PC-3 (cell line): Measurements from ENCODE around the gene SELENOM. TPM values are rescaled to one million over a fixed set of nuclear protein-coding genes. Genes with fewer than 3 reads are reported as not detected.
A peak's percentile ranks its signal among the peaks of the same experiment; 100 is the strongest.

Source experiments
- ATAC-seq: fragments of 200-7000 bp; cut with Tn5 transposase; 2 replicates; pipeline ENCODE4 v1.9.1; 2020; ENCODE audit warnings: mild to moderate bottlenecking, moderate library complexity
- BruUV-seq: library from RNA; stranded (reverse); fragments of 400-500 nt; replicated peaks from 2 replicates; lab custom pipeline; 2021; lab: Mats Ljungman, UMichigan
- CTCF ChIA-PET: fragments of 300-600 bp; sonication (Branson Sonifier 250); formaldehyde crosslinking; loops from one replicate; lab custom pipeline; 2022; ENCODE audit warnings: antibody characterized with exemption; lab: Charles Lee
- POLR2A ChIA-PET: fragments of 300-600 bp; sonication (Branson Sonifier 250); formaldehyde crosslinking; loops from one replicate; lab custom pipeline; 2022; ENCODE audit warnings: antibody characterized with exemption; ENCODE audit not compliant: unreplicated experiment; lab: Charles Lee
- DNase-seq: peaks from one replicate; pipeline ENCODE4 v3.0.0-alpha.2; 2015
- H2AFZ ChIP-seq: fragments of 300-600 bp; sonication (generic); 2 replicates; pipeline ENCODE4 v1.6.0; 2016; ENCODE audit warnings: antibody characterized with exemption, low read length
- H3F3A ChIP-seq: fragments of 300-600 bp; sonication (generic); one replicate; pipeline ENCODE4 v1.6.0; 2017; ENCODE audit warnings: antibody characterized with exemption, low read length, control low read depth, mild to moderate bottlenecking; ENCODE audit not compliant: unreplicated experiment
- H3K27ac ChIP-seq: fragments of 300-600 bp; sonication (generic); 2 replicates; pipeline ENCODE4 v1.5.1; 2016; ENCODE audit warnings: mild to moderate bottlenecking, low read length
- H3K27me3 ChIP-seq: fragments of 300-600 bp; sonication (generic); 2 replicates; pipeline ENCODE4 v1.6.1; 2016; ENCODE audit warnings: low read length, mixed read lengths
- H3K36me3 ChIP-seq: fragments of 300-600 bp; sonication (generic); 2 replicates; pipeline ENCODE4 v1.6.1; 2016; ENCODE audit warnings: low read depth, mixed run types, low read length, mixed read lengths
- H3K4me1 ChIP-seq: fragments of 300-600 bp; sonication (generic); 2 replicates; pipeline ENCODE4 v1.5.1; 2016; ENCODE audit warnings: low read length; ENCODE audit not compliant: insufficient read depth
- H3K4me2 ChIP-seq: fragments of 300-600 bp; sonication (generic); 2 replicates; pipeline ENCODE4 v1.6.0; 2016; ENCODE audit warnings: low read length
- H3K4me3 ChIP-seq: fragments of 300-600 bp; sonication (generic); 2 replicates; pipeline ENCODE4 v1.5.1; 2016; ENCODE audit warnings: mild to moderate bottlenecking, low read length, mixed read lengths
- H3K79me2 ChIP-seq: fragments of 300-600 bp; sonication (generic); 2 replicates; pipeline ENCODE4 v1.6.1; 2017; ENCODE audit warnings: low read length, mixed read lengths
- H3K9ac ChIP-seq: fragments of 300-600 bp; sonication (generic); 2 replicates; pipeline ENCODE4 v1.6.0; 2016; ENCODE audit warnings: mild to moderate bottlenecking, low read length
- H3K9me2 ChIP-seq: fragments of 300-600 bp; sonication (generic); replicated peaks from 2 replicates; pipeline ENCODE4 v1.6.1; 2016; ENCODE audit warnings: mixed run types, low read length, mixed read lengths
- H3K9me3 ChIP-seq: fragments of 300-600 bp; sonication (generic); 2 replicates; pipeline ENCODE4 v1.6.1; 2016; ENCODE audit warnings: low read length, mixed read lengths
- H4K20me1 ChIP-seq: fragments of 300-600 bp; sonication (generic); 2 replicates; pipeline ENCODE4 v1.6.1; 2016; ENCODE audit warnings: low read length, mixed read lengths
- CTCF ChIP-seq: fragments of 300-600 bp; sonication (generic); conservative IDR thresholded peaks from 2 replicates; pipeline ENCODE4 v1.5.1; 2017; ENCODE audit warnings: antibody characterized with exemption, low read depth, mild to moderate bottlenecking, low read length
- EZH2 ChIP-seq: fragments of 300-600 bp; sonication (generic); IDR thresholded peaks from one replicate; pipeline ENCODE4 v1.6.1; 2017; ENCODE audit warnings: antibody characterized with exemption, mild to moderate bottlenecking, low read length; ENCODE audit not compliant: unreplicated experiment
- EZH2phosphoT487 ChIP-seq: fragments of 300-600 bp; sonication (generic); IDR thresholded peaks from 2 replicates; pipeline ENCODE4 v1.6.1; 2018; ENCODE audit warnings: mild to moderate bottlenecking, antibody characterized with exemption, low read length, borderline replicate concordance
- intact Hi-C: fragments of 100-400 bp; cut with micrococcal nuclease; formaldehyde crosslinking; loops from 2 replicates; pipeline ENCODE4 v1.9.0; 2023
- total RNA-seq: library from RNA; depleted of rRNA; stranded (reverse); fragments of >200 nt; gene quantifications from 2 replicates; pipeline ENCODE4 v1.2.3, GENCODE V29; 2014

The SELENOM gene
- total RNA-seq, 1 experiment from 2014 or later, result 36.8 TPM

- CTCF ChIA-PET, result interaction anchor here (1.0 kb wide), 1 partner anchor 43 kb away, joined by 13 read pairs; the partner anchor contains the start of gene SELENOM
- Histone ChIP-seq H3K27ac (no peak overlapping the region), H3K36me3 (no peaks in the 10 kb centered on the region), H3K79me2 (no peaks in the 10 kb centered on the region), H3F3A (no peaks in the 10 kb centered on the region), H2AFZ (no peak overlapping the region), H3K9me3 (no peaks in the 10 kb centered on the region), H3K9ac (no peak overlapping the region), H3K9me2 (no peaks in the 10 kb centered on the region), H3K27me3 (no peaks in the 10 kb centered on the region), H3K4me2 (no peak overlapping the region), H3K4me3 (no peak overlapping the region), H3K4me1 (peaks cover 4% of the 10 kb centered on the region; the same call in 1 of the 2 replicates), H4K20me1 (no peaks in the 10 kb centered on the region)
- POLR2A ChIA-PET, result no interaction called here
- BruUV-seq, result no TSS peak
- intact Hi-C loops, result no loop called here
- peak; percentile 53 for TF ChIP-seq CTCF
- no peak for TF ChIP-seq EZH2
- DNase-seq (peak; percentile 18), ATAC-seq (peak; percentile 53)
These were observed 43.2 kb upstream of the SELENOM start for GRCh38 chr22:31150615-31151014.

- Histone ChIP-seq H3K36me3 (no peaks in the 10 kb centered on the region), H3K4me1 (no peaks in the 10 kb centered on the region), H3K9me3 (no peaks in the 10 kb centered on the region), H3K4me3 (no peak overlapping the region), H3K27me3 (no peaks in the 10 kb centered on the region), H3K9ac (no peak overlapping the region), H3F3A (no peaks in the 10 kb centered on the region), H3K27ac (no peak overlapping the region), H3K79me2 (no peaks in the 10 kb centered on the region), H2AFZ (peak overlapping the region; percentile 24; the same call in 1 of the 2 replicates), H4K20me1 (no peaks in the 10 kb centered on the region), H3K9me2 (no peaks in the 10 kb centered on the region), H3K4me2 (no peak overlapping the region)
- TF ChIP-seq CTCF (peak; percentile 83), EZH2 (no peak)
- intact Hi-C loops, result loop anchor here (1.0 kb wide), 2 partner anchors 42 to 202 kb away; partner anchors contain the start of gene SELENOM
- ChIA-PET CTCF (interaction anchor here (0.5 to 2.8 kb wide), 2 partner anchors 42 to 80 kb away, joined by 3 to 16 read pairs; partner anchors contain the start of gene SELENOM), POLR2A (no interaction called here)
- BruUV-seq, result no TSS peak
- DNase-seq (peak; percentile 70), ATAC-seq (peak; percentile 95)
These were observed 41.7 kb upstream of the SELENOM start for GRCh38 chr22:31148953-31149627.

- DNase-seq, result no peak
- no peaks in the 10 kb centered on the region for H3K27me3 ChIP-seq
- no peaks in the 10 kb centered on the region for H4K20me1 ChIP-seq
- peak overlapping the region; percentile 24 for H2AFZ ChIP-seq
- no TSS peak for BruUV-seq
- POLR2A ChIA-PET, result interaction anchor here (0.6 kb wide), 1 partner anchor 179 kb away, joined by 4 read pairs; the partner anchor contains the start of gene TUG1
- H3K79me2 ChIP-seq, result no peaks in the 10 kb centered on the region
- intact Hi-C loops, result no loop called here
- H3K9me2 ChIP-seq, result no peaks in the 10 kb centered on the region
- H3K36me3 ChIP-seq, result no peaks in the 10 kb centered on the region
- H3K9ac ChIP-seq, result no peak overlapping the region
- H3K4me1 ChIP-seq, result no peaks in the 10 kb centered on the region
- no peak overlapping the region for H3K4me2 ChIP-seq
- TF ChIP-seq EZH2 (no peak), EZH2phosphoT487 (no peak), CTCF (no peak)
- no peaks in the 10 kb centered on the region for H3F3A ChIP-seq
- H3K4me3 ChIP-seq, result no peak overlapping the region
- H3K9me3 ChIP-seq, result no peaks in the 10 kb centered on the region
- peak; percentile 21 for ATAC-seq
- no peak overlapping the region for H3K27ac ChIP-seq
- CTCF ChIA-PET, result interaction anchor here (0.6 to 2.8 kb wide), 3 partner anchors 11 to 41 kb away, joined by 3 to 16 read pairs (median 4); partner anchors contain the start of gene SELENOM
These were observed 41.1 kb upstream of the SELENOM start for GRCh38 chr22:31148488-31148887.
